ENCODE data around the gene SEMA3G.
A peak's percentile ranks its signal among the peaks of the same experiment; 100 is the strongest.

Gene SEMA3G

GRCh38 chr3:52444860-52445793, at the start of gene SEMA3G:
Gene SEMA3G (minus strand): TSS chr3:52445103. CDS start chr3:52445027, 76 bp downstream.
- peak; percentile 65 to 76 (median 69) for DNase-seq (ENCODE audit: low read depth in 2 of 3, low spot score in 1 of 3)

- DNase-seq (ENCODE audit: low read depth in 2 of 3, low spot score in 1 of 3) = no peak
Measured at GRCh38 chr3:52494445-52494844, 49.5 kb upstream of the SEMA3G start.

GRCh38 chr3:52493232-52494017, 48.5 kb upstream of the SEMA3G start:
- no peak for DNase-seq (ENCODE audit: low read depth in 2 of 3, low spot score in 1 of 3)

DNA sequence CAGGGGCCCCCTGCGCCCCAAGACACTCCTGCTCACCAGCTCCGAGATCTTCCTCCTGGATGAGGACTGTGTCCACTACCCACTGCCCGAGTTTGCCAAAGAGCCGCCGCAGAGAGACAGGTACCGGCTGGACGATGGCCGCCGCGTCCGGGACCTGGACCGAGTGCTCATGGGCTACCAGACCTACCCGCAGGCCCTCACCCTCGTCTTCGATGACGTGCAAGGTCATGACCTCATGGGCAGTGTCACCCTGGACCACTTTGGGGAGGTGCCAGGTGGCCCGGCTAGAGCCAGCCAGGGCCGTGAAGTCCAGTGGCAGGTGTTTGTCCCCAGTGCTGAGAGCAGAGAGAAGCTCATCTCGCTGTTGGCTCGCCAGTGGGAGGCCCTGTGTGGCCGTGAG, 47.2 kb upstream of the SEMA3G start:
- no peak for DNase-seq (ENCODE audit: low read depth in 2 of 3, low spot score in 1 of 3)

GRCh38 chr3:52490939-52491526, 46.1 kb upstream of the SEMA3G start:
- DNase-seq (ENCODE audit: low read depth in 2 of 3, low spot score in 1 of 3) = no peak

- DNase-seq (ENCODE audit: low read depth in 2 of 3, low spot score in 1 of 3) = no peak
Measured at GRCh38 chr3:52490035-52490938, 45.4 kb upstream of the SEMA3G start.

DNA sequence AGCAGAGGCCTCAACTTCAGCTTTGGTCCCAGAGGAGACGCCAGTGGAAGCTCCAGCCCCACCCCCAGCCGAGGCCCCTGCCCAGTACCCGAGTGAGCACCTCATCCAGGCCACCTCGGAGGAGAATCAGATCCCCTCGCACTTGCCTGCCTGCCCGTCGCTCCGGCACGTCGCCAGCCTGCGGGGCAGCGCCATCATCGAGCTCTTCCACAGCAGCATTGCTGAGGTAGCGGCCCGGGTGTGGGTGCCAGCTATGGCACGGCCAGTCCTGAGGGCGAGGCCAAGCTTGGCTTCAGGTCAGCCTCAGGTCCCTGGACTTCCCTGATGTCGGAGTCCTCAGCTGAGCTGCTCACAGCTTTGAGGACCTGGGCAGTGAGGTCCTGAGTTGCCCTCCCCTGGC, 44.5 kb upstream of the SEMA3G start:
- no peak for DNase-seq (ENCODE audit: low read depth in 2 of 3, low spot score in 1 of 3)

DNA sequence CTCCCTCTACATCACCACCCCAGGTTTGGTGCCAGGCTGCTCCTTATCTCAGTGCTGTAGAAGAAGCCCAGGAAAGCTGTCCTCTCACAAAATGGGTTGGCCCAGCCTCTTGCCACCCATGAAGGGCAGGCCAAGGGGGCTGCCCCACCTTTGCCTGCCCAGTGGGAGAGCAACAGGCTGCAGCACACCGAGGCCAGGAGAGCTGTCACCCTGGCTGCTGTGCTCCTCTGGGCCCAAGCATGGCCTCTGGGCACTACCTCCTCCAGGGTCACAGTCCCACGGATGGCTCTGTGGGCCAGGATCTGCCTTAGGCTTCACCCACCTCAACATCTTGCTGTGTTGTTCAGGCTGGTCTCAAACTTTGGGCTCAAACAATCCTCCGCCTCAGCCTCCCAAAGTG, 43.8 kb upstream of the SEMA3G start:
- DNase-seq (ENCODE audit: low read depth in 2 of 3, low spot score in 1 of 3) = no peak

GRCh38 chr3:52487788-52488691, 43.1 kb upstream of the SEMA3G start:
- no peak for DNase-seq (ENCODE audit: low read depth in 2 of 3, low spot score in 1 of 3)

DNA sequence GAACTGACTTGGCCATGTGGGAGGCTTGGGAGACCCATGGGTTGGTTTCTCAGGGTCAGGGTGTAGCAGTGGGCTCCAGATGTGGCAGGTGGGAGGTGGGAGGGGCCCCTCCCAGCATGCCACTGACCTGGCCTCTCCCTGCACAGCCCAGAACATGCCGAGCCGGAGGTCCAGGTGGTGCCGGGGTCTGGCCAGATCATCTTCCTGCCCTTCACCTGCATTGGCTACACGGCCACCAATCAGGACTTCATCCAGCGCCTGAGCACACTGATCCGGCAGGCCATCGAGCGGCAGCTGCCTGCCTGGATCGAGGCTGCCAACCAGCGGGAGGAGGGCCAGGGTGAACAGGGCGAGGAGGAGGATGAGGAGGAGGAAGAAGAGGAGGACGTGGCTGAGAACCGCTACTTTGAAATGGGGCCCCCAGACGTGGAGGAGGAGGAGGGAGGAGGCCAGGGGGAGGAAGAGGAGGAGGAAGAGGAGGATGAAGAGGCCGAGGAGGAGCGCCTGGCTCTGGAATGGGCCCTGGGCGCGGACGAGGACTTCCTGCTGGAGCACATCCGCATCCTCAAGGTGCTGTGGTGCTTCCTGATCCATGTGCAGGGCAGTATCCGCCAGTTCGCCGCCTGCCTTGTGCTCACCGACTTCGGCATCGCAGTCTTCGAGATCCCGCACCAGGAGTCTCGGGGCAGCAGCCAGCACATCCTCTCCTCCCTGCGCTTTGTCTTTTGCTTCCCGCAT, 42.3 kb upstream of the SEMA3G start:
- no peak for DNase-seq (ENCODE audit: low read depth in 2 of 3, low spot score in 1 of 3)

GRCh38 chr3:52484680-52485461, 40.0 kb upstream of the SEMA3G start:
- DNase-seq (ENCODE audit: low read depth in 2 of 3, low spot score in 1 of 3) = no peak

DNA sequence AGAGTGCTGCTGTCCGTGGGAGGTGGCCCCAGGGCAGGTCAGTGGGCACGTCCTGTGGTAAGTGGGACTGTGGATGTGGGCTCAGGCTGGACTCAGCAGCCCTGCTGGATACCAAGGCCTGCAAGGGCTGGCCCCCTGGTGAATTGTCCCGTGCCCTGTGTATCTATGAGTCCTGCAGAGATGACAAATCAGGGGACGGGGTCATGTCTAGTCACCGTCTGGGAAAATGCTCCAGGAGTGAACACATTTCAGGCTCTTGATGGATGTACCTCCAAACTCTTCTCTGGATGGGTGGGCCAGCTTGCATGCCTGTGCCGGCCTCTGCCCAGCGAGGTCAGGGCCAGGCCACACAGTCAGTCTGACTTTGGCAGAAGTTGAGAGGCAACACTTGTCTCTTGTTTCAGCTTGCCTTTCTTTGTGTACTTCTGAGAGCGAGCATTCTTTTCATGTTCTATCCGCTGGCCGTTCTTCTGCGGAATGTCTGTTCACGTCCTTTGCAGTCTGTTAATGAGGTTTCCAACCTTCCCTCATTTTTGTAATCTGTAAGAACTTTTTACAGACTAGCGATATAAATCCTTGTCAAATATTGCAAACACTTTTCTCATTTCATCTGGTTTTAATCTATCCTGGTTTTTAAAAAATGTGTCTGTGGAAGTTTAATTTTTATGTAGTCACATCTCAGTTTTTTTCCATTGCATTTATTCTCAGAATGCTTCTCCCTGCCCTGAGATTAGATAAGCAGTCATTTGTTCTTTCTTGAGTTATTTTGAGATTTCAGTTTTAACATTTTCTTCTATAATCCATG, 38.9 kb upstream of the SEMA3G start:
- no peak for DNase-seq (ENCODE audit: low read depth in 2 of 3, low spot score in 1 of 3)

DNA sequence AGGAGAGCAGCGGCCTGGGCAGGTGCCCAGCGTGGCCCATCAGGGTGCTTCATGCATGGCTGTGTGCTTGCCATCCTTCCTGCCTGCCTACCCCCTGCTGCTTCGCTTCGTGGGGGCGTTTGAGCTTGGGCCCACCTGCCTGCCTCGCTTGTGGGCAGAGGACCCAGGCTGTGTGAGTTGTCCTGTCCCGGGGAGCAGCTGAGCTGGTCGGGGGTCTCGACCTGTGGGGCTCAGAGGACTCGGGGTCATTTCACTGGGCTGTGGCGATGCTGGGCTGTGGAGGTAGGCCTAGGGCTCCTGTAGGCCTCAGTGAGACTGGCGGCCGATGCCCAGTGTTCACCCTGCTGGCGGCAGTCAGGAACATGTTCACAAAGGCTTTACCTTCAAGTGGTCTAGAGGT, 38.2 kb upstream of the SEMA3G start:
- no peak for DNase-seq (ENCODE audit: low read depth in 2 of 3, low spot score in 1 of 3)

- DNase-seq (ENCODE audit: low read depth in 2 of 3, low spot score in 1 of 3) = peak in 1 of 3 donors; percentile 12
Measured at GRCh38 chr3:52481819-52482521, 37.1 kb upstream of the SEMA3G start.

DNA sequence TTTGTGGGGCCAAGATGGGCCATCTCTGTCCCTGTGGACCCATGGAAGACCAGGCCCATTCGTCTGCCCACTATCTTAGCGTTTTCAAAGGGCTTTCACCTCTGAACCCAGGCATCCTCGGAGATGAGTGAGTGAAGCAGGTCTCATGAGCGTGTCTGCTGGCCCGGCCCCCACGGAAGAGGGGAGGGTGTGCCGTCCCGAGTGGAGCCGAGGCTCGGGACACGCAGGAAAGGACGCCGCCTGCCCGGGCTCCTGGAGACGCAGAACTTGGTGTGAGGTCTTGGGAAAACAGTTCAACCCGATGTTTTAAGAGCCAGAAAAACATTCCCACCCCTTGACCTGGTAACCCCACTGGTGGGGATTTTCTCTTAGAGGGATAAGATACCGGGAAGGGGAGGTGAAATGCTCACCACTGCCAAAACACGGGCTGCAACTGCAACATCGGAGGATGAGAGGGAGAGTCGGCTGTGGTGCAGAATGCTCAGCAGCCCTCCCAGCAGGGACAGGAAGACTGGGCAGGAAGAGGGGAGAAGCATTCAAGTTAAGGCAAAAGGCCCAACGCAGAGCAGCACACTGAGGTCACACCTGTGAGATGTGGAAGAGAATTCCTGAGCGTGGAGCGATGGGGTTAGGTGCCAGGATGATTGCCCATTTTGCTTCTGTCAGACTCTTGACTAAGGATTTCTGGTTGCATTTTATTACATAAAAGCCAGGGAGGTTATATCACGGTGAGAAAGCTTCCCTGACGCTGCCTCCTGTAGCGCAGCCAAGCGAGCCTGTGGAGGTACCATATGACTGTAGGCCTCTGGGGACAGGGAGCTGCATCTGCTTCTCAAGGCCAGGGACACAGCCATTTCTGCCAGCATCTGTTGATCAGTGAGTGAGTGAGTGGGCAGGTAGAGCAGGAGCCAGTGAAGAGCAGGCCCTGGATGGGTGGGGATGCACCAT, 36.1 kb upstream of the SEMA3G start:
- DNase-seq (ENCODE audit: low read depth in 2 of 3, low spot score in 1 of 3) = no peak
